GM21367 (cell line): ENCODE results near the gene TCP11L2.
"Not testable (repeated sequence)": the region's sequence is repeated elsewhere in the genome, so short reads cannot be mapped to it uniquely, and the experiment has no call there.

Experiments used
- ATAC-seq: cut with Tn5 transposase; IDR thresholded peaks from one replicate; pipeline ENCODE4 v1.9.1; 2021; ENCODE audit not compliant: unreplicated experiment

Gene TCP11L2

GRCh38 chr12:106341086-106341877 is 38.7 kb downstream of the TCP11L2 start:
- no peak for ATAC-seq

GRCh38 chr12:106342397-106343213 is 40.1 kb downstream of the TCP11L2 start:
- ATAC-seq = no peak

- no peak for ATAC-seq
Observed at GRCh38 chr12:106343214-106343528, 40.6 kb downstream of the TCP11L2 start.

DNA sequence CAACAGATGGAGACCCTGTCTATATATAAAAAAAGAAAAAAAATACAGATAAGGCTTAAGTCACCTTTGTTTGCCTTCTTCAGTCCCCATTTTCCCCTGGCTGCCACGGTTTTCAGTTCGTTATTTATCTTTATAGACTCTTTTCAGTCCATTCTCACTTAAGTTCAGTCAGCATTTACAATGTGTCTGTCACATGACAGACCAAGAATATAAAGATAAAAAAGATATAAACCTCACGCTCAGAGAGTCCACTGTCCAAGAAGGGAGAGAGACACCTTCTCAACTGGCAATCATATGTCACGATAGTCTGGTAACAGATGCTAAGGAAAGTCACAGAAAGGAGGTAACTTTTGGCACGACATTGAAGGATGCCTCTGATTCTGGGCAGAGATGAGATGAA is 41.6 kb downstream of the TCP11L2 start:
- no peak for ATAC-seq

DNA sequence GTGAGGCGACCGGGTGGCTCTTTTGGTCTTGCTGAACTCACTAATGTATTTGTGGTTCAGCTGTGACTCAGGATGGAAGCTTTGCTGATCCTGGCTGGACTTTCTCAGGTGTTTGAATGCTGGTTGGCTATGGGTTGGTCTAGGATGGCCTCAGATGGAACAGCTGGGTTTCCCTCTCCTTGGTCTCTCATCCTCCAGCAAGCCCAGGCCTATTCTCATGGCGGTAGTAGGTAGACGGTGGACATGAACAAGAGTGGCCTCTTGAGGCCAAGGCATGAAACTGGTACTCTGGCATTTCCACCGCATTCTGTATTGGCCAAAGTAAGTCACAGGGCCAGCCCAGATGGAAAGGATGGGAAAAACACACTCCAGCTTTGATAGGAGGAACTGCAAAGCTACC is 43.2 kb downstream of the TCP11L2 start:
- ATAC-seq = no peak

- ATAC-seq = no peak
Observed at GRCh38 chr12:106348411-106348810, 45.9 kb downstream of the TCP11L2 start.

GRCh38 chr12:106353175-106353574 is 50.6 kb downstream of the TCP11L2 start:
- no peak for ATAC-seq

GRCh38 chr12:106357549-106358395 is 55.2 kb downstream of the TCP11L2 start, which contains the start of gene POLR3B:
Gene POLR3B, plus strand, starts transcription at chr12:106357748. Its CDS starts 132 bp downstream, at chr12:106357880.
- peak; percentile 90 for ATAC-seq

DNA sequence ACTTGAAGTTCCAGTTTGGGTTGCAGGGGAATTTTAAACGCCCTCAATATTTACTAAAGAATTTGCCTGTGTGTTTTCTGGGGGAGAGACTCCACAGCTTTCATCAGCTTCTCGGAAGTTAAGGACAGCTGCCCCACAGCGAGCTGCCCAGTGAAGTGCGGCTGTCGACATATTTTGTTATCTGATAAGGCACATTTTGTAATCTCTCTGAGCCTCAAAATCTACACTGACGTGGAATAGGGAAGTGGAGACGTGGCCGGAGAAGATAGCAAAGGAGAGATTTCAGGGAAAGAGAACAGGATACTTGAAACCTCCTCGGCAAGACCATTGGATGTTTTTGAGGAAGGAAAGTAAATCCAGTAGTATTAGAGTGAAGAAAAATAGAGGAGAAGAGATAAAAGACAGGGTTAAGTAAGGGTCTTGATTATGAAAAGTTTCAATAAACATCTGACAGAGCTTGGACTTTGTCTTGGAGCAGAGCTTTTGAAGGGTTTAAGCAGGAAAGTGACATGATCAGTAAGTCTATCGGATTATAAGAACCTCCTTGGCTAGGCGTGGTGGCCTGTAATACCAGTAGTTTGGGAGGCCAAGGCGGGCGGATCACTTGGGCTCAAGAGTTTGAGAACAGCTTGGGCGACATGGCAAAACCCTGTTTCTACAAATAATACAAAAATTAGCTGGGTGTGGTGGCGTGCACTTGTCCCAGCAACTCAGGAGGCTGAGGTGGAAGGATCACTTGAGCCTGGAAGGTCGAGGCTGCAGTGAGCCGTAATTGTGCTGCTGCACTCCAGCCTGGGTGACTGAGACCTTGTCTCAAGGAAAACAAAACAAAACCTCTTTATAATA is 56.1 kb downstream of the TCP11L2 start:
- ATAC-seq = peak; percentile 6

DNA sequence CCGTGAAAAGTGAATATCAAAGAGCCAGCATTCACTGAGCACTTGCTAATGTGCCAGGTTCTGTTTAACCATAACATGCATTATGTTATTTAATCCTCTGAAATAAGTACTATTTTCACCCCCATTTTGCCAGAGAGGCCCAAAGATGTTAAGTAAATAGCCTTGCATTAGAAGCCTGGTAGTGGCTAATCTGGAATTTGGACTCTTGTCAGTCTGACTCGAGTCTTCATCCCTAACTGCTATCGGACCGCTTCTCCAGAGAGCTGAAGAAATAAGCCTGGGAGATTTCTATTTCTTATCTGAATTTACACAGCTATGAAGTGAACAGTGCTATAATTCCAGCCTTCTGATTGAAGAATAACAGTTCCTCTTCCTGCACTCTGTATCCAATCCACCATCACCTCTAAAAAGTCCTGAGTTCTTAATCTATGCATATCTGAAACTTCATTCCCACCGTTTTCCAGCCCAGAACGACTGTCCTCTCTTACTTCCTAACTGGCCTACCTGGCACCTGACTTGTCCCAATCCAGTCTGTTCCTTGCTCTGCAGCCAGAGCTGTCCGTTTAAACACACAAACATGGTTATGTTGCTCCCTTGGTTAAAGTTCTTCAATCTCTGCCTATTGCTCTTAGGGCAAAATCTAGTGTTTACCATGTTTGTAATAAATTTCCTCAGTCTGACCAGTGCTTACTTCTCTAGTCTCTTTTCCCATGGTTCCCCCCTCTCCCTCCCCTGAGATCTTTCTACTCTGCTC is 57.3 kb downstream of the TCP11L2 start:
- no peak for ATAC-seq

GRCh38 chr12:106360400-106360994 is 58.0 kb downstream of the TCP11L2 start:
- ATAC-seq = no peak

DNA sequence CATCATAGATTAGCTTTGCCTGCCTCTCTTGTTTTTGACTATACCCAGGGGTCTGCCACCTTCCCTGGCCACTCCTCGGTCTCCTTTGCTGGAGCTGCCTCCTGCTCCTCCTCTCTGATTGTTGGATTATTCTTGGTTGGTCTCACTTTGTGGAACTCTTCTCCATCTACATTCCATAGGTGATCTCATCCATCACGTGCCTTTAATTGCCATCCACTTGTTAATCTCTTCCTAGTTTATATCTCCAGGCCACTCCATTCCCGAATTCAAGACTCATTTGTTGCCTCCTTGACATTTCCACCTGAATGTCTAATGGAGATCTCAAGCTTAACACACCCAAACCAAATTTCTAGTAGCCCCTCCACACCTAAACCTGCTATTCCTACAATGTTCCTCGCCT is 60.4 kb downstream of the TCP11L2 start:
- ATAC-seq = no peak

GRCh38 chr12:106364261-106364660 is 61.7 kb downstream of the TCP11L2 start:
- ATAC-seq = no peak

DNA sequence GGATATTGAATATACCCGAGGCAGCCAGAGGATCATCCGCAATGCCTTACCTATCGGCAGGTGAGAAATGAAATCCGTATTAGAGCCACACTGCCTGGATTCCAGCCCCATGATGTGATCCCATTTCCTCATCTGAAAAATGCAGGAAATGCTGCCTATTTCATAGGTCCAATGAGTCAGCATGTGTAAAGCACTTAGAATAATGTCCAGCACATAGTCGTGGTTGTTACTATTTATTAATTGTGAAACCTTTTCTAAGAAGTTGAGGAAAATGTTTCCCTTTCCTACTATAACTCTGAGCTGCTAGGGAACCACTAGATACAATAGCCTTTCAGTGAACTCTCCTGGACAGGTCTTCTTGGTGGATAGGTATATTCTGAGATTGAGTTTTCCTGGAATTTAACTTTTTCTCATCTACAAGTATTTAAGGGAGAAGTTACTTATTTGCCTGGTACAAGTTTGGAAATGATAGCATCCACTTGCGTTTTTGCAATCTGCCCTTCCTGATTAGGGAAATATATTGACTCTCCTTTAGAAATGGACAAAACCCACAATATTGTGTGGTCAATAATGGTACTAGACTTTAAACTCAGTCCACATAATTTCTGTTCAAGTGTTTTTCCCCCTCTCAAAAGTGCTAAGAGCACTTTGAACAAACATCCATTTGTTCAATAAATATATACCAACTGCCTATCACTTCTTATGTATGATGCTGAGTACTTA is 67.3 kb downstream of the TCP11L2 start:
- ATAC-seq = no peak

GRCh38 chr12:106378788-106379187 is 76.3 kb downstream of the TCP11L2 start:
- no peak for ATAC-seq

GRCh38 chr12:106380954-106381353 is 78.4 kb downstream of the TCP11L2 start:
- ATAC-seq = no peak

DNA sequence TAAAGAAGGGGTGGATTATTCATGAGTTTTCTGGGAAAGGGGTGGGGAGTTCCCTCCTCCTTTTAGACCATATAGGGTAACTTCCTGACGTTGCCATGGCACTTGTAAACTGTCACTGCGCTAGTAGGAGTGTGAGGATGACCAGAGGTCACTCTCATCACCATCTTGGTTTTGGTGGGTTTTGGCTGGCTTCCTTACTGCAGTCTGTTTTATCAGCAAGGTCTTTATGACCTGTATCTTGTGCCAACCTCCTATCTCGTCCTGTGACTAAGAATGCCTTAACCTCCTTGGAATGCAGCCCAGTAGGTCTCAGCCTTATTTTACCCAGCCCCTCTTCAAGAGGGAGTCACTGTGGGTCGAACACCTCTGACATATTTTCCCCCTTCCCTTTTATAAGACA is 79.3 kb downstream of the TCP11L2 start:
- ATAC-seq = not testable (repeated sequence)

DNA sequence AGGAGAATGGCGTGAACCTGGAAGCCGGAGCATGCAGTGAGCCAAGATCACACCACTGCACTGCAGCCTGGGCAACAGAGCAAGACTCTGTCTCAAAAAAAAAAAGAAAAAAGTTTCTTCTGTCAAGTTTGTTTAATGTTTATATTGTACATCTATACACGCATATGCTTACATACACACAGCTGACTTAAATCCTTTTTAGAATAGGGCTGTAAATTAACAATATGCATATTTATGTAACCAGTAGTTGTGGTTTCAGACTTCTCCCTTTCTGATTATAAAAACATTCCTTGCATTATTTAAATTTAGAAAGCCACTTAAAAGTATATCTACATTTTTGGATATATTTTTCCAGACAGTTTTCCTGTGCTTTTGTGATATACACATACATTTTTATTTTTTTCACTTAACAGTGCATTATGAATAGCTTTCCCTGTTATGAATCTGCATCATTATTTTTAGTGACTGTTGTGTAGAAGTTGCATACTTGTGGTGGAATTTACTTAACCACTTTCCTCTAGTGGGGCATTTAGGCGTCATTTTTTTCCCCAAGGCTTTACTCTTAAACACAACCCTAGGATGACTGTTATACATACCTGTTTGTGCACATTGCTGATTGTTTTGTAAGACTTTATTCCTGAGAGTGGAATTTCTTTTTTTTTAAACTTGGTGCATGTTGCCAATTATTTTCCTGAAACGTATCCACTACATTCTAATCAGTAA is 84.4 kb downstream of the TCP11L2 start:
- no peak for ATAC-seq
